DOHH2 (cell line): ENCODE measurements around the gene SRGAP1.

Experiments used
- H3F3A ChIP-seq: fragments of 200-600 bp; sonication (generic), shearing (Covaris generic); 2 replicates; pipeline ENCODE4 v1.6.0; 2016; ENCODE audit warnings: antibody characterized with exemption, mild to moderate bottlenecking; ENCODE audit not compliant: control insufficient read depth, insufficient read depth
- H3K27ac ChIP-seq: fragments of 200-600 bp; sonication (generic); 2 replicates; pipeline ENCODE4 v1.5.1; 2014; ENCODE audit warnings: low read depth, mild to moderate bottlenecking, low read length, moderate library complexity
- H3K27me3 ChIP-seq: fragments of 200-600 bp; sonication (generic); 2 replicates; pipeline ENCODE4 v1.6.1; 2014; ENCODE audit warnings: mild to moderate bottlenecking, low read length, mixed read lengths; ENCODE audit not compliant: control insufficient read depth
- H3K36me3 ChIP-seq: fragments of 200-600 bp; sonication (generic); 2 replicates; pipeline ENCODE4 v1.6.1; 2014; ENCODE audit warnings: mild to moderate bottlenecking, low read length, moderate library complexity, mixed read lengths; ENCODE audit not compliant: control insufficient read depth
- H3K4me1 ChIP-seq: fragments of 200-600 bp; sonication (generic); 2 replicates; pipeline ENCODE4 v1.6.1; 2014; ENCODE audit warnings: mild to moderate bottlenecking, low read length, mixed read lengths; ENCODE audit not compliant: control insufficient read depth
- H3K4me2 ChIP-seq: fragments of 200-600 bp; sonication (generic); 2 replicates; pipeline ENCODE4 v1.6.0; 2014; ENCODE audit warnings: mild to moderate bottlenecking, low read length, moderate library complexity
- H3K4me3 ChIP-seq: fragments of 200-600 bp; sonication (generic); 2 replicates; pipeline ENCODE4 v1.5.1; 2014; ENCODE audit warnings: mild to moderate bottlenecking, low read length, mixed read lengths
- H3K79me2 ChIP-seq: fragments of 200-600 bp; sonication (generic); 2 replicates; pipeline ENCODE4 v1.6.1; 2014; ENCODE audit warnings: mild to moderate bottlenecking, low read length, mixed read lengths; ENCODE audit not compliant: control insufficient read depth
- H3K9me2 ChIP-seq: fragments of 200-600 bp; sonication (generic); replicated peaks from 2 replicates; pipeline ENCODE4 v1.6.1; 2014; ENCODE audit warnings: mild to moderate bottlenecking, low read length, mixed read lengths; ENCODE audit not compliant: control insufficient read depth
- H3K9me3 ChIP-seq: fragments of 200-600 bp; sonication (generic); 2 replicates; pipeline ENCODE4 v1.6.1; 2014; ENCODE audit warnings: antibody characterized with exemption, low read length, mixed read lengths; ENCODE audit not compliant: control insufficient read depth, insufficient read depth
- H4K20me1 ChIP-seq: fragments of 200-600 bp; sonication (generic); 2 replicates; pipeline ENCODE4 v1.6.0; 2014; ENCODE audit warnings: low read depth, mild to moderate bottlenecking, antibody characterized with exemption, low read length, moderate library complexity; ENCODE audit not compliant: control insufficient read depth, insufficient read depth
- CTCF ChIP-seq: fragments of 200-600 bp; sonication (generic); IDR thresholded peaks from one replicate; pipeline ENCODE4 v1.5.1; 2014; ENCODE audit warnings: antibody characterized with exemption, mild to moderate bottlenecking, low read depth, low read length; ENCODE audit not compliant: poor library complexity, severe bottlenecking
- EZH2phosphoT487 ChIP-seq: fragments of 200-600 bp; sonication (generic); IDR thresholded peaks from 2 replicates; pipeline ENCODE4 v1.6.1; 2017; ENCODE audit warnings: borderline replicate concordance, mild to moderate bottlenecking, antibody characterized with exemption, low read length, moderate library complexity, mixed read lengths

Gene SRGAP1

GRCh38 chr12:63989301-63989845 is 144.9 kb downstream of the SRGAP1 start:
- H3K36me3 ChIP-seq: no peaks in the 10 kb centered on the region
- no peak for TF ChIP-seq EZH2phosphoT487
- no peak for TF ChIP-seq CTCF
- no peaks in the 10 kb centered on the region for H3K79me2 ChIP-seq
- no peak overlapping the region for H3K4me2 ChIP-seq
- no peaks in the 10 kb centered on the region for H3F3A ChIP-seq
- no peaks in the 10 kb centered on the region for H4K20me1 ChIP-seq
- no peaks in the 10 kb centered on the region for H3K4me1 ChIP-seq
- no peaks in the 10 kb centered on the region for H3K9me2 ChIP-seq
- no peak overlapping the region for H3K27ac ChIP-seq
- H3K9me3 ChIP-seq: no peaks in the 10 kb centered on the region
- H3K27me3 ChIP-seq: 0 out of 2 replicates have a peak, but pooled peaks cover 2% of the 10 kb centered on the region
- H3K4me3 ChIP-seq: no peak overlapping the region

- Histone ChIP-seq H3K4me2 (no peak overlapping the region), H3K27me3 (0 out of 2 replicates have a peak, but pooled peaks cover 2% of the 10 kb centered on the region), H3K4me3 (no peak overlapping the region), H3K9me3 (no peaks in the 10 kb centered on the region), H3K36me3 (no peaks in the 10 kb centered on the region), H3K9me2 (no peaks in the 10 kb centered on the region), H3K79me2 (no peaks in the 10 kb centered on the region), H3K4me1 (no peaks in the 10 kb centered on the region), H4K20me1 (no peaks in the 10 kb centered on the region), H3F3A (no peaks in the 10 kb centered on the region), H3K27ac (no peak overlapping the region)
- no peak for TF ChIP-seq EZH2phosphoT487
- TF ChIP-seq CTCF: no peak
These were observed 146.5 kb downstream of the SRGAP1 start for GRCh38 chr12:63990828-63991547.

DNA sequence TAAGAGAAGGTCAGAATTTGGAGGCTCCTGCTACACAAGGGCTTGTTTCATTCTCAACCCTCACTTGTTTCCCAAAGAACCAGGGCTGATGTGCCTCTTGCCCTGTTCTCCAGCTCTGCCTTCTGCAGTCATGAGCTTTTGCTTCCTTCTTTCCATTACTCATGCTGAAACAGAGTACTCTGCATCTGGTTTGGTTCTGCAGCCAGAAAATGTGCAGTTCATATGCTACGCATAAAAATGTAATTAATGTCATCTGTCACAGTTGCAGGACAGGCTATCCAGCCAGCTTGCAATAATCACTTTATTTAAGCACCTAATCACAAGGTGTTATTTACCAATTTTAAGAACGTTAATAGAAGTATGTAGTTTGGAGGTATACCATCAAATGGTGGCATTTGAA is 150.2 kb downstream of the SRGAP1 start:
- H3K9me3 ChIP-seq: no peaks in the 10 kb centered on the region
- no peaks in the 10 kb centered on the region for H3K79me2 ChIP-seq
- no peak for TF ChIP-seq EZH2phosphoT487
- no peak for TF ChIP-seq CTCF
- no peaks in the 10 kb centered on the region for H4K20me1 ChIP-seq
- no peaks in the 10 kb centered on the region for H3F3A ChIP-seq
- H3K27ac ChIP-seq: no peak overlapping the region
- H3K27me3 ChIP-seq: 0 out of 2 replicates have a peak, but pooled peaks cover 2% of the 10 kb centered on the region
- no peak overlapping the region for H3K4me3 ChIP-seq
- no peaks in the 10 kb centered on the region for H3K4me1 ChIP-seq
- no peak overlapping the region for H3K4me2 ChIP-seq
- no peaks in the 10 kb centered on the region for H3K9me2 ChIP-seq
- no peaks in the 10 kb centered on the region for H3K36me3 ChIP-seq
